OCI-LY7 (cell line): ENCODE data around the gene LRP1B. TPM values are rescaled to one million over a fixed set of nuclear protein-coding genes. Genes with fewer than 3 reads are reported as not detected.

Experiments
- BruUV-seq: library from RNA; stranded (reverse); fragments of 400-500 nt; replicated peaks from 2 replicates; lab custom pipeline; 2021; lab: Mats Ljungman, UMichigan
- CTCF ChIA-PET: fragments of 300-600 bp; sonication (Branson Sonifier 250); formaldehyde crosslinking; loops from one replicate; lab custom pipeline; 2022; ENCODE audit warnings: antibody characterized with exemption; ENCODE audit not compliant: unreplicated experiment; lab: Charles Lee
- POLR2A ChIA-PET: fragments of 300-600 bp; sonication (Branson Sonifier 250); formaldehyde crosslinking; loops from one replicate; lab custom pipeline; 2022; ENCODE audit warnings: antibody characterized with exemption; lab: Charles Lee
- DNase-seq: peaks from one replicate; pipeline ENCODE4 v3.0.0-alpha.2; 2015; ENCODE audit warnings: low spot score
- H2AFZ ChIP-seq: fragments of 200-600 bp; sonication (generic), shearing (Covaris generic); 2 replicates; pipeline ENCODE4 v1.6.1; 2014; ENCODE audit warnings: mild to moderate bottlenecking, antibody characterized with exemption, low read length, moderate library complexity
- H3K27ac ChIP-seq: fragments of 200-600 bp; sonication (generic); 2 replicates; pipeline ENCODE4 v1.5.1; 2014; ENCODE audit warnings: mixed run types, low read depth, mild to moderate bottlenecking, moderate library complexity, low read length, inconsistent platforms; ENCODE audit not compliant: poor library complexity, severe bottlenecking
- H3K36me3 ChIP-seq: fragments of 200-600 bp; sonication (generic); 2 replicates; pipeline ENCODE4 v1.6.1; 2014; ENCODE audit warnings: mild to moderate bottlenecking, antibody characterized with exemption, low read length, moderate library complexity, mixed read lengths; ENCODE audit not compliant: insufficient read depth
- H3K4me1 ChIP-seq: fragments of 200-600 bp; sonication (generic); 2 replicates; pipeline ENCODE4 v1.5.1; 2014; ENCODE audit warnings: mild to moderate bottlenecking, low read length; ENCODE audit not compliant: insufficient read depth, poor library complexity, severe bottlenecking
- H3K4me2 ChIP-seq: fragments of 200-600 bp; sonication (generic); 2 replicates; pipeline ENCODE4 v1.6.1; 2014; ENCODE audit warnings: mild to moderate bottlenecking, low read length
- H3K4me3 ChIP-seq: fragments of 200-600 bp; sonication (generic); 2 replicates; pipeline ENCODE4 v1.5.1; 2014; ENCODE audit warnings: mild to moderate bottlenecking, low read depth, low read length; ENCODE audit not compliant: poor library complexity, severe bottlenecking
- H3K79me2 ChIP-seq: fragments of 200-600 bp; sonication (generic); 2 replicates; pipeline ENCODE4 v1.6.1; 2016; ENCODE audit warnings: low read depth, mild to moderate bottlenecking, low read length, moderate library complexity, mixed read lengths; ENCODE audit not compliant: insufficient read depth
- H3K9me2 ChIP-seq: fragments of 200-600 bp; sonication (generic); 2 replicates; pipeline ENCODE4 v1.6.1; 2016; ENCODE audit warnings: mild to moderate bottlenecking, low read length, mixed read lengths; ENCODE audit not compliant: insufficient read depth
- H3K9me3 ChIP-seq: fragments of 200-600 bp; sonication (generic); 2 replicates; pipeline ENCODE4 v1.6.1; 2014; ENCODE audit warnings: mild to moderate bottlenecking, mixed run types, low read length, mixed read lengths
- H4K20me1 ChIP-seq: fragments of 200-600 bp; sonication (generic); 2 replicates; pipeline ENCODE4 v1.6.1; 2014; ENCODE audit warnings: mild to moderate bottlenecking, antibody characterized with exemption, low read length, moderate library complexity, mixed read lengths; ENCODE audit not compliant: insufficient read depth
- EZH2phosphoT487 ChIP-seq: fragments of 200-600 bp; sonication (generic); IDR thresholded peaks from 2 replicates; pipeline ENCODE4 v1.6.1; 2018; ENCODE audit warnings: low read depth, borderline replicate concordance, mild to moderate bottlenecking, mixed run types, antibody characterized with exemption, low read length, moderate library complexity, mixed read lengths
- intact Hi-C: fragments of 100-400 bp; cut with micrococcal nuclease; formaldehyde crosslinking; loops from one replicate; pipeline ENCODE4 v1.10.0; 2022; ENCODE audit not compliant: unreplicated experiment
- total RNA-seq, 2 experiments: library from RNA; depleted of rRNA in 1 of 2; stranded (reverse); fragments of >200 nt in 1 of 2; shearing (Covaris generic) in 1 of 2; gene quantifications; 2 replicates each; pipeline ENCODE4 v1.2.3, GENCODE V29; 2014 to 2022
- TF ChIP-seq, protein P1 (sequence below): fragments of 200-600 bp; sonication (generic); conservative IDR thresholded peaks from 2 replicates; pipeline ENCODE4 v1.5.1; 2014; ENCODE audit warnings: mild to moderate bottlenecking, antibody characterized with exemption, low read length, moderate library complexity, mixed read lengths

The LRP1B gene
- total RNA-seq, 2 experiments from 2014 or later: not detected

GRCh38 chr2:141380008-141380979 lies 750.5 kb downstream of the LRP1B start:
- H2AFZ ChIP-seq: no peak overlapping the region
- H4K20me1 ChIP-seq: no peaks in the 10 kb centered on the region
- H3K9me2 ChIP-seq: no peaks in the 10 kb centered on the region
- no peaks in the 10 kb centered on the region for H3K79me2 ChIP-seq
- POLR2A ChIA-PET: interaction anchor here (0.9 to 1.4 kb wide), 3 partner anchors 9 to 21 kb away, joined by 3 to 5 read pairs (median 5); no protein-coding TSS in a partner anchor
- no peaks in the 10 kb centered on the region for H3K4me1 ChIP-seq
- H3K4me2 ChIP-seq: no peak overlapping the region
- no TSS peak for BruUV-seq
- H3K36me3 ChIP-seq: no peaks in the 10 kb centered on the region
- intact Hi-C loops: no loop called here
- CTCF ChIA-PET: interaction anchor here (0.6 kb wide), 1 partner anchor 19 kb away, joined by 4 read pairs; no protein-coding TSS in a partner anchor
- H3K4me3 ChIP-seq: no peak overlapping the region
- TF ChIP-seq, protein P1, sequence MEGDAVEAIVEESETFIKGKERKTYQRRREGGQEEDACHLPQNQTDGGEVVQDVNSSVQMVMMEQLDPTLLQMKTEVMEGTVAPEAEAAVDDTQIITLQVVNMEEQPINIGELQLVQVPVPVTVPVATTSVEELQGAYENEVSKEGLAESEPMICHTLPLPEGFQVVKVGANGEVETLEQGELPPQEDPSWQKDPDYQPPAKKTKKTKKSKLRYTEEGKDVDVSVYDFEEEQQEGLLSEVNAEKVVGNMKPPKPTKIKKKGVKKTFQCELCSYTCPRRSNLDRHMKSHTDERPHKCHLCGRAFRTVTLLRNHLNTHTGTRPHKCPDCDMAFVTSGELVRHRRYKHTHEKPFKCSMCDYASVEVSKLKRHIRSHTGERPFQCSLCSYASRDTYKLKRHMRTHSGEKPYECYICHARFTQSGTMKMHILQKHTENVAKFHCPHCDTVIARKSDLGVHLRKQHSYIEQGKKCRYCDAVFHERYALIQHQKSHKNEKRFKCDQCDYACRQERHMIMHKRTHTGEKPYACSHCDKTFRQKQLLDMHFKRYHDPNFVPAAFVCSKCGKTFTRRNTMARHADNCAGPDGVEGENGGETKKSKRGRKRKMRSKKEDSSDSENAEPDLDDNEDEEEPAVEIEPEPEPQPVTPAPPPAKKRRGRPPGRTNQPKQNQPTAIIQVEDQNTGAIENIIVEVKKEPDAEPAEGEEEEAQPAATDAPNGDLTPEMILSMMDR: no peak
- no peak for TF ChIP-seq EZH2phosphoT487
- no peak for DNase-seq
- H3K9me3 ChIP-seq: no peaks in the 10 kb centered on the region
- no peak overlapping the region for H3K27ac ChIP-seq

- Histone ChIP-seq H3K4me3 (no peak overlapping the region), H2AFZ (no peak overlapping the region), H3K9me2 (no peaks in the 10 kb centered on the region), H4K20me1 (no peaks in the 10 kb centered on the region), H3K36me3 (no peaks in the 10 kb centered on the region), H3K4me1 (no peaks in the 10 kb centered on the region), H3K9me3 (no peaks in the 10 kb centered on the region), H3K4me2 (no peak overlapping the region), H3K79me2 (no peaks in the 10 kb centered on the region), H3K27ac (no peak overlapping the region)
- CTCF ChIA-PET: no interaction called here
- no peak for DNase-seq
- intact Hi-C loops: no loop called here
- BruUV-seq: no TSS peak
- POLR2A ChIA-PET: interaction anchor here (0.6 to 1.2 kb wide), 3 partner anchors 13 to 339 kb away, joined by 3 to 5 read pairs (median 4); no protein-coding TSS in a partner anchor
- TF ChIP-seq, protein P1: no peak
- TF ChIP-seq EZH2phosphoT487: no peak
Measured at GRCh38 chr2:141364821-141365220, 766.0 kb downstream of the LRP1B start.

GRCh38 chr2:141362311-141362710 lies 768.5 kb downstream of the LRP1B start:
- H3K27ac ChIP-seq: no peak overlapping the region
- H3K4me2 ChIP-seq: no peak overlapping the region
- H3K4me1 ChIP-seq: no peaks in the 10 kb centered on the region
- H3K79me2 ChIP-seq: no peaks in the 10 kb centered on the region
- no TSS peak for BruUV-seq
- H3K4me3 ChIP-seq: no peak overlapping the region
- CTCF ChIA-PET: no interaction called here
- DNase-seq: no peak
- H3K9me2 ChIP-seq: no peaks in the 10 kb centered on the region
- no peaks in the 10 kb centered on the region for H3K36me3 ChIP-seq
- H3K9me3 ChIP-seq: no peaks in the 10 kb centered on the region
- H4K20me1 ChIP-seq: no peaks in the 10 kb centered on the region
- POLR2A ChIA-PET: no interaction called here
- TF ChIP-seq EZH2phosphoT487: no peak
- TF ChIP-seq, protein P1: no peak
- intact Hi-C loops: no loop called here
- H2AFZ ChIP-seq: no peak overlapping the region
